Type B pancreatic cell (in vitro differentiated cells): ENCODE data around the gene VOPP1. TPM values are rescaled to one million over a fixed set of nuclear protein-coding genes. Genes with fewer than 3 reads are reported as not detected.
"Not testable (repeated sequence)": the region's sequence is repeated elsewhere in the genome, so short reads cannot be mapped to it uniquely, and the experiment has no call there.

Experiments
- DNase-seq: peaks from one replicate; pipeline ENCODE4 v3.0.0; 2021; ENCODE audit warnings: mixed read lengths; ENCODE audit not compliant: unreplicated experiment; ENCODE audit errors: extremely low spot score
- H3K27ac Mint-ChIP-seq: 2 replicates; pipeline ENCODE4 v1.8.0; 2021; ENCODE audit warnings: mild to moderate bottlenecking, mixed read lengths
- H3K27me3 Mint-ChIP-seq: 2 replicates; pipeline ENCODE4 v1.8.0; 2021; ENCODE audit warnings: mixed read lengths
- H3K36me3 Mint-ChIP-seq: 2 replicates; pipeline ENCODE4 v1.8.0; 2021; ENCODE audit warnings: mixed read lengths
- H3K4me1 Mint-ChIP-seq: one replicate; pipeline ENCODE4 v1.8.0; 2021; ENCODE audit warnings: mixed read lengths; ENCODE audit not compliant: unreplicated experiment
- H3K4me3 Mint-ChIP-seq: 2 replicates; pipeline ENCODE4 v1.8.0; 2021; ENCODE audit warnings: mild to moderate bottlenecking, mixed read lengths
- H3K9me3 Mint-ChIP-seq: 2 replicates; pipeline ENCODE4 v1.8.0; 2021; ENCODE audit warnings: mixed read lengths
- CTCF ChIP-seq: fragments of 200-600 bp; sonication (generic); conservative IDR thresholded peaks from 2 replicates; pipeline ENCODE4 v1.5.0; 2021; ENCODE audit warnings: antibody characterized with exemption, mild to moderate bottlenecking
- total RNA-seq: library from RNA; stranded (reverse); gene quantifications from 2 replicates; pipeline ENCODE4 v1.2.1, GENCODE V29; 2021; ENCODE audit warnings: low replicate concordance

The VOPP1 gene
- total RNA-seq, 1 donor from 2014 or later = 38.9 TPM

- Mint-ChIP-seq H3K4me1 (peaks cover 5% of the 10 kb centered on the region), H3K27me3 (no peaks in the 10 kb centered on the region), H3K4me3 (no peak overlapping the region), H3K27ac (peak overlapping the region; percentile 61), H3K9me3 (no peaks in the 10 kb centered on the region), H3K36me3 (peaks cover 4% of the 10 kb centered on the region)
- no peak for TF ChIP-seq CTCF
- DNase-seq = no peak
These were observed 97.1 kb downstream of the VOPP1 start for GRCh38 chr7:55474944-55475854.

- Mint-ChIP-seq H3K27me3 (no peaks in the 10 kb centered on the region), H3K9me3 (no peaks in the 10 kb centered on the region), H3K4me1 (peaks cover 5% of the 10 kb centered on the region), H3K27ac (no peak overlapping the region), H3K4me3 (no peak overlapping the region), H3K36me3 (peaks cover 5% of the 10 kb centered on the region)
- no peak for TF ChIP-seq CTCF
- DNase-seq = no peak
These were observed 98.4 kb downstream of the VOPP1 start for GRCh38 chr7:55473932-55474331.

- Mint-ChIP-seq H3K27ac (no peak overlapping the region), H3K27me3 (no peaks in the 10 kb centered on the region), H3K4me3 (no peak overlapping the region), H3K36me3 (peaks cover 9% of the 10 kb centered on the region), H3K9me3 (no peaks in the 10 kb centered on the region), H3K4me1 (peaks cover 5% of the 10 kb centered on the region)
- DNase-seq = no peak
- no peak for TF ChIP-seq CTCF
These were observed 99.2 kb downstream of the VOPP1 start for GRCh38 chr7:55472928-55473725.

GRCh38 chr7:55472406-55472805, 99.9 kb downstream of the VOPP1 start:
- H3K9me3 Mint-ChIP-seq, H3K27me3 Mint-ChIP-seq, H3K4me3 Mint-ChIP-seq, DNase-seq, H3K4me1 Mint-ChIP-seq, H3K27ac Mint-ChIP-seq: not testable (repeated sequence)
- peaks cover 12% of the 10 kb centered on the region for H3K36me3 Mint-ChIP-seq

- H3K27me3 Mint-ChIP-seq, H3K4me1 Mint-ChIP-seq, H3K9me3 Mint-ChIP-seq, DNase-seq, H3K27ac Mint-ChIP-seq, H3K4me3 Mint-ChIP-seq: not testable (repeated sequence)
- peaks cover 15% of the 10 kb centered on the region for H3K36me3 Mint-ChIP-seq
These were observed 100.7 kb downstream of the VOPP1 start for GRCh38 chr7:55471594-55471993.

- Mint-ChIP-seq H3K4me3 (no peak overlapping the region), H3K4me1 (peaks cover 5% of the 10 kb centered on the region), H3K36me3 (peaks cover 21% of the 10 kb centered on the region), H3K27me3 (no peaks in the 10 kb centered on the region), H3K27ac (peak overlapping the region; percentile 16), H3K9me3 (peaks cover 5% of the 10 kb centered on the region)
- no peak for TF ChIP-seq CTCF
- DNase-seq = no peak
These were observed 102.0 kb downstream of the VOPP1 start for GRCh38 chr7:55470261-55470660.
